CD1c-positive myeloid dendritic cell (primary cell): Measurements from ENCODE around the gene SACM1L.

ENCODE experiments used
- DNase-seq: peaks from one replicate; pipeline ENCODE4 v3.0.0-alpha.2; 2016; ENCODE audit errors: extremely low spot score

Gene SACM1L

DNA sequence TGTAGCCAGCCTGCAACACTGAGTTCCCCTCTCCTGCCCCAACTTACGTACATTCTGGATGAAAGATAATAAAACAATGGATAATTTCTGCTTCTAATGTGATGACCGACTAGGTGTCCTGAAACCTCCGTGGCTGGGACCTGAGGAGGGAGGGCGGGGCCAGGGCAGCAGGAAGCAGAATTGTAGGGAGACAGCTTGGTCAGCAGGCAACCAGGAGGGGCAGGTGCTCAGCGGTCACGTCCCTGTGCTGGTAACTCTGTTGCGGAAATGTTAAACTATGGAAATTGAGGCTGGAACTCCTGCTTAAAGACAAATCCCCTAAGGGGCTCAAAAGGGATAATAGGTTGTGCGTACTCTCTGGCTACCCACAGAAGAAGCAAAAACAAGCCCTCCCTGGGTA is 76.8 kb downstream of the SACM1L start:
- DNase-seq: no peak

DNA sequence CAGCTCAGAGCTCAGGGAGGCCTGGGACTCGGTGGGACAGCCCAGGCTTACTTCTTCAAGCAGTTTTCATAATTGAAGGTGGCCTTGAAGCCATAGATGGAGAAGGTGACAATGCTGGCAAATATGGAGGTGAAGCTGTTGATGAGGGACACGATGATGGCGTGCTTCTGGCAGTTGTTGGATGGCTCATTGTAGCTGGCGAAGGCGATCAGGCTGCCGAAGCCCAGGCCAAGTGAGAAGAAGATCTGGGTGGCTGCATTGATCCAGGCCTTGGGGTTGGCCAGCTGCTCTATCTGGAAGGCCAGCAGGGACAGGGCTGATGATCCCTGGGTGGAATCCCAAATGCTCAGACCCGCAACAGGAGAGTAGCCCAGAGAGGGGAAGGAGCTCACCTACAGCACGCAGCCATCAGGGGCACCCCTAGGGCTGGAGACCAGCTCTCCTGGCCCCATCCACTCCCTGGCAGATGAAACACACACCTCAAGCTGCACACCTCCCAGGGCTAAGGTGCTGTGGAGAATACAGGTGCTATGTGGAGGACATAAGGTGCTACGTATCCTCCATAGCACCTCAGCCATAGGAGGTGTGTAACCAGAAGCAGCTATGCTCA is 82.1 kb downstream of the SACM1L start:
- no peak for DNase-seq

DNA sequence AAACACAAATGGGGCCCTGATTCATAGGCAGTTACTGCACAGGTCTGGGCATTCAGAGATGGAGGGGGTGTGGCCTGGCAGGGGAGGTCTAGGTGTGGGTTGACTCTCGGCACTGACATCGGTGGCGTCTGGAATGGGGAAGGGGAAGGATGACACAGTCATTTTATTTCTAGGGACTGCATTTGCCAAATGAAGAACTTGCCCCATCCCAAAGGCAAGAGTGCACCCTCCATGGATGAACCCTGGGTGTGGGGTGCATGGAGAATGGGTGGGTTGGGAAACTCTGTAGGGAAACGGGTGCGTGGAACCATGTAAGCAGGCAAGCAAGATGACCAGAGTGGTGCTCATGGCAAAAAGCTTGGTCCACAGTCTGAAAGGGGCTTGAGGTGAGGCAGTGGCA is 82.6 kb downstream of the SACM1L start:
- no peak for DNase-seq

DNA sequence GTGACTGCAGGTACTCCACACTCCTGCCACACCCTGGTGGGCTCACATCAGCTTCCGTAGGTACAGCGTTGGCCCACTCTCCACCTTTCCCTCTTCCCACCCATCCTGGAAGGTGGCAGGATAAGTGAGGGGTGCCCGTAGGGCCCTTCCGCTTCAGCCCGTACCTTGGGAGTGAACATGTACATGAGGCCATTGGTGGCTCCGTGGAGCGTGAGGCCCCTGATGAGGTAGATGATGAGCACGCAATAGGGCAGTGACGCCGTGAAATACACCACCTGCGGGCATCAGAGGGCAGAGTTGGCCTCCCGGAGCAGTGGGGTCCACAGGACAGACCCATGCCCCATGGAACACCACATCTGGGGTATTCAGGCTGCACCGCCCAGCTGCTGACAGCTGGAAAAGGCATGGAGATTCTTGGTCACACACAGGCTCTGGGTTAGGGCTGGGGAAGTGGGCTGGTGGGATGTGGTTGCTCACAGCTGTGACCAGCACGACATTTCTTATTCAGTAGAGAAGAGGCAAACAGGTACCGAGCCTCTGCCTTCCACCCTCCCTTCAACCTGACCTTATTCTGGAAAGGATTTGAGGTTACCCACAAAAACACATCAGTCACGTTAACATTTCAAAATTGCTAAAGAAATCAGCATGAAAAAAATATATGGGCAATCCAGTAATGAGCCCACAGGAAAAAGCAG is 83.3 kb downstream of the SACM1L start:
- no peak for DNase-seq

DNA sequence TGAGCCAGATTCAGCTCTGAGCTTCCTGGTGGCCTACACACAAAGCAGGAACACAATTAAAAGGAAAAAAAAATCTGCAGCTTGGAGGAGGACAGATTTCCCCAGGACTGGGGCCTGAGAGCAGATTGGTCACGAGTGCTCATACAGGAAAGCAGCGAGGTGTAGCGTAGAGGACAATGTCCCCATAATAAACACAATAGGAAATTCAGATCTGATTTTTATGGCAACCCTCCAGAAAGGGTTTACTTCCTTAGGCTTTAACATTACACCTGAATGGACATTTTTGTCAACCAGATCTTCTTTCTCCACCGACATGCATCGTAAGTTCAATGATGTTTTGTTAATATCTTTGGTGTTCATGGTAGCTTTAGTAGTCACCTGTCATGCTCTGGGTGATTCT is 83.9 kb downstream of the SACM1L start:
- no peak for DNase-seq

DNA sequence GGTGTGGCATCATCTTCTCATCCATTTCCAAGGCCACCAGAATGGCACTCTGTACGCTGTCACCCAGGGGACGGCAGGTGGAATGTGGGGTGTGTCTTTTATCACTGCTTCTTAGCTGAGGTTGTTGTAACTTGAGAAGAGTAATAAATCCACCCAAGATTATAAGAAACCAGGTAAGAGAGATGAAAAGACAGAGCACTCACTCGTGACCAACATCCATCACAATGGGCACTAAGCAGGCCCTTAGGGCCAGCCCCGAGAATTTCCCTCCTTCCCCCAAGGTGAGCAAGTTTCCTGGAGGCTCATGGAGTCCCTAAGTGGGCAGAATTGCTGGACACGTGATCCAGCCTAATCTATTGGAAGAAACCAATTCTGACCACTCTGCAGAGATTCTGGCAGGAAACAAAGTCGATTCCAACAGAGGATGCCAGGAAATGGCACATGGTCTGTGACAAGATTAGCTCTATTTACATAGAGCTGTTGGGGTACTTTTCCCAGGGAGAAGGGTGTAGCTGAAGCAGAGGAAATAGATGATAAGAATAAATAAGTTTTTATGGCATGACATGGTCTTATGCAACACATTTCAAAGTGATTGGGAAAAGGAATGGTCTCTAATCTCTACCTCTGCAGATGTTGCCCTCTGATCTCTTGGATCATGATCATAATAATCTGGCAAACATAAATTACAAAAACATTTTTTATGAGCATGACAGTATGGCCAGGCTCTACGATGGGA is 84.7 kb downstream of the SACM1L start:
- no peak for DNase-seq

DNA sequence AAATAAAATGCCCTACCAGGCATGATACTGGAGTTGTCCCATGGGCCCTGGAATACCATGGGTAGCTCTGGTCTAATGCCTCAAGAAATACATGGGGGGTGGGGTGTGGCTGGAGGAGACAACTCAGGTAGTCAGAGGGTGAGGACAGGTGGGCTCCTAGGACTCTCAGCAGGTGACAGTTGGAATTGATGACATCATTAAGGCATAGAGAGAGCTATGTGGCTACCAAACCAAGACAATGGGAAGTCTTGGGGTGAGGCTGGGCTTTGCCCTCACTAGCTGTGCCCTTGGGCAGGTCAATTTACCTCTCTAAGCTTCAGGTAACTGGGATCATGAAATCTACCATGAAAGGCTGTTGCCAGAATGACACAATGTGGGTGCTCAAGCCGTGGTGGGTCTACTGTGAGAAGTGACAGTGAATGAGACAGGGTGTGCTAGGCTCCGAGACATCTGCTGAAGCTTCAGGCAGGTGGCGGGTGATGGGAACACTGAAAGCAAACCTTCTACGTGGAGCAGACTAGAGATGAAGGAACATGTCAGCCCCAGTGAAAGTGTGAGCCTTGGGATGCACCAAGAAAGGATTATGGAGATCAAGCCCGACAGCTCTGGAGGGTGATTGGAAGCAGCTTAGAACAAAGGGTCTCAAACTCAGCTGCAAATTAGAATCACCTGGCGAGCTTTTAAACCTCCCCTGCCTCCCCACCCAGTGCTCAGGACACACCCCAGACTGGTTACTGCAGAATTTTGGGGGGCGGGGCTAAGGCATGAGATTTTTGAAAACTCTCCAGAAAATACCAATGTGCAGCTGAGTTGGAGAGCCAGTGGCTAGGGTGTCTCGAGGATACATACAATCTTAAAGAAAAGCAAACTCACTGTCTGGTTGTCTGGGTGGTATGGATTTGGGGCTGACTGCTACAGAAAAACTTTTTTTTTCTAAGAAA is 85.7 kb downstream of the SACM1L start:
- no peak for DNase-seq

DNA sequence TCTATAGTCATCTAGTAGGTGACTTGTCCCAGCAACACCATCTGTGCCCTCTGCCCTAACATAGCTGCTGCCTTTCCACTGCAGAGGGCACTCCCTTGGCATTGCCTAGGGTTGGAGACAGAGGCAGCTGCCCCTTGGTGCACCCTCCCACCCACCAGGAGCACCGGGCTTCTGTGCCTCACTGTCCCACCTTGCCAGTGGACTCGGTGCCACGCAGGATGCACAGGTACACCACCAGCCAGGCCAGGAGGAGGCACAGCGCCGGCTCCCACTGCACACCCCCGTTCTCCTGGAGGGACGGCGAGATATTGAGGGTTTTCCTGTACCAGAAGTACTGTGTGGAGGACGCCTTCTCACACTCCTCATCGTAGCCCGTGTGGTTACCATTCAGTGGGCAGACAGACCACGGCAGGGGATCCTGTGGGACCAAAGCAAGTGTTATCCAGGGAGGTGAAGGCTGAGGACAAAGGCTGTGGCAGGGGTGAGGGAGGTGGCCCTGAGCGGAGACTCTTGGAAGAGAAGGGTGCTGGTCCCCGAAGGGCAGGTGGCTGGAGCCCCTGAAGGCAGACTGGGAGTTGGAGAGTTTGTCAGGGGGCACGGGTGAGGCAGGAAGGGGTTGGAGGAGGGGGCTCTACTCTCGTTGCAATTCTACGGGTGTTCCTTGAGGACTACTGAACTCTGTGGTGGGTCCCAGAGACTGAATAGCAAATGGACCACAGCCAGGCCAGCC is 86.5 kb downstream of the SACM1L start:
- DNase-seq: no peak

DNA sequence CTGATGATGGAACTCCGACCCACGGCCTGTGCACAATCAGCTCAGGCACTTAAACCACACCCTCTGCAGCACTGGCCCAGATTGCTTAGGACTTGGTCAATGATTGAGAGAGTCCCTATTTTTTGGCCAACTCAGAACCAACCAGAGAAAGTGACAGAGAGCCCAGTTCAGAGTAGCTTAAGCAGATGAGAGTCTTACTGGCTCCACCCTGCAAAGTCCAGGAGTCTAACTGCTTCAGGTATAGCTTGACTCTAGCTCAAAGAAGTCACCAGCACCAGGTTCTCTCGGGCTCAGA is 87.1 kb downstream of the SACM1L start:
- DNase-seq: no peak

DNA sequence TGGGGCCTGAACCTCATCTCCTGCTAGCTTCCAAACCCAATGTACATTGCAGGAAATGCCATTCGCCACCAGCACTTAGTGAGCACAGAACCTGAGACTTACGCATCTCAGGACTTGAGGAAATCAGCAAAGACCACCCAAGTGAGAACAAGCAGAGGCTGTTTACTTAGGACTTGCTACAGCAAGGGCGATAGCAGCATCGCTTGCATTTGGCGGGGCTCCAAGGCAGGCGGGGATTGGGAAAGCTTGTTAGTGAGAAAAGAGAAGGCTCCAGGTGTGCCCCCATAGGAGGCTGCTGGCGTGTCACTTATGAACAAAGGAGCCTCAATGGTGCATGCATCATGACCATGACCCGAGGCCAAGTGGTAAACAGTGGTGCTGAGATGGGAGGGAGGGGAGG is 87.4 kb downstream of the SACM1L start:
- no peak for DNase-seq

DNA sequence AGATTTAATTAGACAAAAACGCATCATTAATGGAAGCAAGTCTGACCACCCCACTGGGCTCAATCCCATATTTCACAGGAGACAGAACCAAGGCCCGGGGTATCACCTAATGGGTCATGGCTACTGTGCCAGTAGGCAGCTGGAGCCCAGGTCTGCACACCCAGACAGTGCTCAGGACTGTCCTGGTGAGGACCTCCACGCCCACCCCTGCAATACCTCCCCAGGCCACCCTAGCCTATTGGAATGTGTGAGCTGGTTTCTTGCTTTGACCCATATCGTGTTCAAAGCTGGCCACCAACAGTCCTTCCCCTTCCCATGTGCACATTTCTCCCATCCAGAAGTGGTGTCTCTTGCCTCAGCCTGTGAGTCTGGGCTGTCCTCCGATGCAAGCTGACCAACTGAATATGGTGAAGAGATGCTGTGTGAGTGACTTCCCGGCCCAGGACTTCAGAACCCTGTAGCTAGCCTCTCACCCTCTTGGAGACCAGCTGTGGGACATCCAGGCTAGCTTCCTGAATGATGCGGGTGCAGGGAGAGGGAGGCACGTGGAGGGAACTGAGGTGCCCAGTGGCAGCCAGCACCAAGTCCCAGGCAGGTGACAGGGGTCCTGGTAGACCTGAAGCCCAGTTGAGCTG is 88.0 kb downstream of the SACM1L start:
- no peak for DNase-seq

DNA sequence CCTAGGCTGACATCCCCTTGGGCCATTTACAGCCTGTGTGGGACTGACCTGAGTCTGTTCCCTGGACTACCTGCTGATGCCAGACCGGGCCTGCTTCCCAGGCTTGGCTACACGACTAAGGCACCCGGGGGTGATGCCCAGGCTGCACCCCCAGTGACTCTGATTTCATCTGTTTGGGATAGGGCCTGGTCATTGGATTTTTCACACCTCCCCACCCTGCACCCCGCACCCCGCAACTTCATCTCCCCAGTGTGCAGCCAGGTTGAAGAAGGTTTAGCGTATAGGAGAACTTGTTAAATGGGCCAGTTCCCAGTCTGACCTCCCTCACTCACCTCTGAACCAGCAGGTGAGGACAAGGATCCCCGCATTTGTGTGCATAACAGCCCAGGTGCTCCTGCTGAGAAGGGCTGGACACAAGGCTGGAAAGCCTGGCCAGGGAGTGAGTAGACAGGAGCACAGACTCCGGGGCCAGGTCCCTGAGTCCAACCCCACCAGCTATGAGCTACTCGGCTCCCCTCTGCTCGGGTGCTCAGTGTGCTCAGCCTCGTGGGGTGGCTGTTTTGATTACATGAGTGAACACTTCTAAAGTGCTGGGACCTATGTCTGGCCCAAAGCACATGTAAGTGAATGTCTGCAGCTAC is 88.7 kb downstream of the SACM1L start:
- no peak for DNase-seq

DNA sequence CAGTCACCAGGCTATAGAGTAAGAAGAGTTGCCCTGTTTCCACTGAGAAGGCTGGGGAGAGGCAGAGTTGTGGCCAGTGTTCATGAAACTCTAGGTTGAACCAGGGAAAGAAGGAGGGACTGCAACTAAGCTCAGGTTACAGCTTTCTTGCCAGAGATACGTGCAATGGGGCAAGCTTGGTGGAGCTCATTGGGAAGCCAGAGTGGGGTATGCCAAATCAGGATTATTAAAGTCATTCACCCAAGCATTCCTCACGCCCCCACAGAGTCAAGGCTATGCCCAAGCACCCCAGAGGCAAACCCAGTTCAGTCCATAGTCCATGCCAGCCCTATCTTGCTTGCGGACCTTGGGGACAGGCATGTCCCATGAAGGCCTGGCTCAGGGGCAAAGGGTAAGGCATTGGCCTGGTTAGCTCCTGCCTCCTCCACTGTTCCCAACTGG is 89.6 kb downstream of the SACM1L start:
- no peak for DNase-seq

DNA sequence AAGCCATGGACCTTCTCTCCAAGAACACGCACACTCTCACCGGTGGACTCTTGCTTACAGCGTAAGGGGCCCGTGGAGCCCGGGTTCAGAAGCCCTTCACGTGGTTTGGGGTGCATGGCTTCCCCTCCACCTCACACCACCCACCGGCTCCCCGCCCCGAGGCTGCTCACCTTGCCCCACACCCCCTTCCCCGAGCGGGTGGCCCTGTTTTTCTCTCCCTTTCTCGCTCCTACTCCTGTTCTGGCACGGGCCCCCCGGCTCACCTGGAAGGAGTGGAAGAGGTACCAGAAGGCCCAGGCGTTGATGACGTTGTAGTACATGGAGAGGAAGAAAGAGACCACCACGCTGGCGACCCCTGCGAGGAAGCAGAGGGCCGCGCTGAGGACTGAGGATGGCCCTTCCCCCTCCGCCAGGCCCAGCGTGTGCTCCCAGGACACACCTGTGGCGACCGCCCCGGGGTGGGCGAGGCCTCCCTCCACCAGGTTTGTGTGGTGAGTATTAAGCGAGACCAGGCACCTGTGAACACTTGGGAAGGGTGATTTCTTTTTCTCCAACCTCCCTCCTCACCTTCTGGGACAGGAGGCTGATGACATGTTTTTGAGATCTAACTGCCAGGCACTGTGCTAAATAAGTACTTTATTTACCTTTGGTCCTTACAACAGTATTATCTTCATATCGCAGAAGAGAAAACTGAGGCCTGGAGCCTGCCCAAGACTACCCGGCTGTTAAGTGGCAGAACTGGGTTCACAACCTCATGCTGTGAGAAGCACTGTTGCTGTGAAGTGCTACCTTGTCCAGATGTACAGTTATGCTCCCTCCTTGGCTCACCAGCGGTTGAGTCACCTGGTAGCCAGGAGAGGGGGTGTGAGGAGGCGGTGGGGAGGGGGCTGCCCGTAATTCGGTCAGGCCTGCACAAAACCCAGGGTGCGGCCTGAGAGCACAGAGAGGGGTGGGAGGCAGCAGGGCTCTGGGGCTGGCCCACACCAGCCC is 90.8 kb downstream of the SACM1L start:
- no peak for DNase-seq

DNA sequence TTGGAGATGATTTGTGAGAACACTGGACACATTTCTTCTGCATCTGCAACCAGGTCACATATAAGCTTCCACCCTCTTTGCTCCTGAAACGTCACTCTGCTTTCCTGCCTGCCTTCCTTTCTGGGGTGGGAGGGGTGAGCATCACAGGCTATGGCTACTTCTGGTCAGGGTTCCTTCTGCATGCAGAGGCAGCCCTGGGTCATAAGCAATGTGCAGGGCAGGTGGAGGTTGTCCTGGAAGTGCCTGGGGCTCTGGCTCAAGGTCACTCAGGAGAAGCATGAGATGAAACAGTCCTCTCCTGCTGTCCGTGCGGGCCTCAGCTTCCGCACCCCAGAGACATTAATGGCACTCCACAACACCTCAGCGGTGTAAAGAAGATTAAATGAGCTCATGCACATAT is 92.1 kb downstream of the SACM1L start:
- no peak for DNase-seq

DNA sequence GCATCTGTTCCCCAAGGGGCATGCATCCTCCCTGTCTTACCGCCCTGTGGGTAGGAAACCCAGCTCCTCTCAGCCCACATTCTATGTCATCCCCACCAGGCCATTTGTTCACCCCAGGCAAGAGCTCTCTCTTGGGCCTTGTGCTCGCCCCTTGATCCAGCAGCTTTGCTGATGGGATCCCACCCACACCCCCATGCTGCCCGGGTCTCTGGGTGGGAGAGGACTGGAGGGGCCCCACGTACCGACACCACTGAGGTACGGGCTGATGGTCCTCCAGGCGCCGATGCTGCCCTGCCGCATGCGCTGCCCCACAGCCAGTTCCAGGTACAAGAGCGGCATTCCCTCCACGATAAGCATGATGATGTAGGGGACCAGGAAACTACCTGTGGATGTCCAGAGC is 92.6 kb downstream of the SACM1L start:
- no peak for DNase-seq

DNA sequence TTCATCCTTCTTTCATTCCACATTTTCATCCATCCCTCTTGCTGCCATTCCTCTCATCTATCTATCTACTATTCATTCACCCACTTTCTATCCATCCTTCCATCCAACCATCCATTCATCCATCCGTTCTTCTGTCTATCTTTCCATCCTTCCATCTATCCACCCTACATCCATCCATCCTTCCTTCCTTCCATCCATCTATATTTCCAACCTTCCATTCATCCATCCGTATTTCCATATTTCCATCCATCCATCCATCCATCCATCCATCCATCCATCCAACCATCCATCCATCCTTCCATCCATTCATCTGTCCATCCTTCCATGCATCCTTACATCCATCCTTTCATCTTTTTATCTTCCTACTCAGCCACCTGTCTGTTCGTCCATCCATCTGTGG is 93.2 kb downstream of the SACM1L start:
- DNase-seq: no peak

DNA sequence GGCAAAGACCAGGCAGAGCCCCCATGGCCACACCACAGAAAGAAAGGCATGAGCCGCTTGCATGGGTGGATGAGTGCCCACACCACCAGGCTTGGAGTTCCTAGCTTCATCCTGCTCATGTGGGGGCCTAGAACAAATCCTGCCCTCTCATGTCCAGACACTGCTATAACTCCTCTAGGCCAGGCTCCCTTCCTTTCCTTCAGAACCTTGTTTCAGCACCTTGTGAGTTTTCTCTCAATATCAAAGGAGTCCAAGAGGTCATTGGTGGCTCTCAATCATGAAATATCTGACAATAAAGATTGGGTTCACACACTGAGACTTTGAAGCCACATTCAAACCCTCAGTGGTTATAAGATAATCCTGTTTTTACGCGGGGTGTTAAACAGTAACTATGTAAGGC is 94.5 kb downstream of the SACM1L start:
- no peak for DNase-seq

DNA sequence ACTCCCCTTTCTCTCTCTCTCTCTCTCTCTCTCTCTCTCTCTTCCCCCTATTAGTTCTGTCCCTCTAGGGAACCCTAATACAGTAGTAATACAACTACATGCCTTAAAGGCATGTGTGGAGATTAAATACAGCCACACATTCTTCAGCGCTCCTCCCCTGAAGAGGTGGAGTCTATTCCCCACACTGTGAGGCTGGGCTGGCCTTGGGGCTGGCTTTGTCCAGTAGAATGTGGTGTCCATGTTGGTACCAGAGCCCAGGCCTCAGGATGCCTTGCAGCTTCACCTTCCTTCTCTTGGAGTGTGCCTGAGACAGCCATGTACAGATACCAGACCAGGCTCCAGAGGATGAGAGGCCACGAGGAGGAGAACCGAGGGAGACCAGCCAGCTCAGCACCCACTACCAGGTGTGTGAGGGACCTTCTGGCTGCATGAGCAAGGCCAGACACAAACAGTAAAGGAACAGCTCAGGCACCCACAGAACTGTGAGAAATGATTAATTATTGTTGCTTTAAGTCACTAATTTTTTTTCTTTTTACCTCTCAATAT is 96.5 kb downstream of the SACM1L start:
- no peak for DNase-seq
